Anterior cingulate cortex (tissue), 58 donors: ENCODE measurements around the gene ABCF1.
A peak's percentile ranks its signal among the peaks of the same experiment; 100 is the strongest.

Experiments
- DNase-seq, 58 donors: peaks; one replicate each; lab custom pipeline; 2025; lab: John Stamatoyannopoulos, UW

The ABCF1 gene

GRCh38 chr6:30556906-30557682 lies 14.1 kb upstream of the ABCF1 start, which contains the start of gene PRR3:
TSS of gene PRR3 (plus strand) at chr6:30557295. CDS start at chr6:30557345, 50 bp downstream.
- peak; percentile 78 to 99 (median 91) for DNase-seq

DNA sequence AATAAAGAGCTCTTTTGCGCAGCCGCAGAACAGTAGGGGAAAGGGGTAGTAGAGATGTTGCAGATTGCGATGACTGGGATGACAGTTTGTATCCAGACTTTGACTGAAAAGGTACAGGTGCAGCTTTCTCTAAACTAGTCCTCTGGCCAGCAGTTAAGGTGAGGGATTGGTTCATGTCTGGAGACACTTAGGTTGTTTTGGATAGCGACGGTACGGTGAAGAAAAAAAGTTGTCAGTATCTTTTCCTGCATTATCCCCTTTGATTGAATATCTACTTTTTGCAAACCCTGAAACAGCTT lies 13.6 kb upstream of the ABCF1 start:
- DNase-seq = peak in 2 of 58 donors; percentile 18 to 22

- DNase-seq = no peak
Observed at GRCh38 chr6:30560930-30561329, 10.3 kb upstream of the ABCF1 start.

DNA sequence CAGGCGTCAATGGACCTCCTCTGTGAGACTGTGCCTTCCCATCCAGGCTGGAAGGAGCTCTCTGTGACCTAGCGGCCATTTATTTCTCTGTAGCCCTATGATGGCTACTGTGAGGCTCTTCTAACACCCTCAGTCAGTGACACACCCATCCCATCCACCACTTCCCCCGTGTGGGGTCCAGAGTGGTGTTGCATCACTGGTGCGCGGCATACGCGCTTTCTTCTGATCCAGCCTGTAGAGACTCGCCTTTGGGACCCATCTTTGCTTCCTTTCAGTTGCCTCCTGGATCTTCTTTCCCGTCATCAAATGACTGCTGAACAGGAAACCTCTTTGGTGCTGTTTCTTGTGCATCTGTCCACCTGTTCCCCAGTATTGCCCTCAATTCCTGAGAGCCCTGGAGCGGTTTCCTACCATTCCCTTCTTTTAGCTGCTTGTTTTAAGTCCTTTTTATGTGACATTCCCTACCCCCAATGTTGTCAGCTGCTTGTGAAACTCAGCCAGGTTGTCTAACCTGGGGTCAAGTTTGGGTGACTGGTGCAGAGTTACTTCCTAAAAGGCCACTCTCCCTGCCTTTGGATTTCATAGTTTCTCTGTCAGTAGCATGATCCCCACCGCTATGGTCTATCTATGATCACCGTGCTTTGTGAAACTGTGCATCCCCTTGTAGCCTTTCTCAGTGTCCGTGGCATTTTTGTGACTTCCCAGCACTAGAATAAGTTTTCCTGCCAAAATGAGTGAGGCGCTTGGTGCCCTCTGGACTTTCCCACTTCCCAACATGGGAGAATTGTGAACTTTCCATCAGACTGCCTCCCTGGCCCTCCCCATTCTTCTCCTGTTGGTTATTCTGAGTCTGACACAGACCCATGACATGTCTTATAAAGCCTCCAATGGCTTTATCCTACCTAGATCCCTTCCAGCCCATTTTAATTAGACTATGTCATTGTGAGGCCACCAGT lies 8.5 kb upstream of the ABCF1 start:
- DNase-seq = no peak

DNA sequence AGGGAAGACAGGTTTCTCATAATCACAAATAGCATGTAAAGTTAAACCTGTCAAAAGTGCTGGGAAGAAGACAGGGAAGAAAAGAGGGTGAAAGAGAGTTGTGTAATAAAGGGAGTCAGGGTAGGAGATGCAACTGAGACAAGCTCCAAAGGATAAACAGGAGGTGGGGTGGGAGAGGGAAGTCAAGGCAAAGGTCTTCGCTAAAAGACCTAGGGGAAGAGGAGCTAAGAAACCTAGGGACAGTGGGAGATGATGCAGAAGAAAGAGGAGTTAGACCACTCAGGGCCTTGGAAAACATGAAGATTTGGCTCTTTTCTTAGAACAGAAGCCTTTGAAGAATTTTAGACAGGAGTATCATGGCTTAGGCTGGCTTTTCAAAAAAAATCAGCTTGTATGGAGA lies 7.1 kb upstream of the ABCF1 start:
- no peak for DNase-seq

DNA sequence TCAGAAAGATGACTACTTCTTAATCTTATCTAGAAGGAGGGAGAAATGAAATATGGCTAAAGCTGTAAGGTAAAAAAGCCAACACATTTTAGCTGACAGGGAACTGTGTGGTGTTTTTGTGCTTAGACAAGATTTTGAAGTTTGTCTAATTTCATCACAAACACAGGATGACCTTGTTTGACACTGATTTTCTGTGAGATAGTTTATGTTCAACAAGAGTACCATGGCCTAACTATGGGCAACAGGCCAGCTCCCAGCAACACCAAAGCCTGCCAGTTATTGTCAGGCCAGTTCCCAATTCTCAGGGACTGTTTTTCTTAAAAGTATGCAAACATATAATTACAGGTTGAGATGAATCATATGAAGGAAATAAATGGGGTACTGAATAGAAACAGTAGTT lies 5.5 kb upstream of the ABCF1 start:
- DNase-seq = no peak

DNA sequence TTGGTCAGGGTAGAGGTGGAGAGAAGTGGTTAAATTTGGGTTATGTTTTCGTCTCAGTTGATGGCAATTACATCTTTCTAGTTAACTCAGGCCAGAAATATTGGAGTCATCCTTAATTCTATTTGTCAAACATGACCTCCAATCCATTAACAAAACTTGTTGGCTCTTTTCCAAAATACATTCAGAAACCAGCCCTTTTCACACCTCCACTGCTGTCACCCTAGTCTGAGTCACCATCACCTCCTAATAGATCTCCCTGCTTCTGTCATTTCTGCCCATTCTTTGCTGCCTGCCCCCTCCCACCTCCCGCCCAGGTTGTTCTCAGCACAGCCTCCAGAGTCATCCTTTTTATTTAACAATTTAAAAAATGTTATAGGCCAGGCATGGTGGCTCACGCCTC lies 3.0 kb upstream of the ABCF1 start:
- peak in 1 of 58 donors; percentile 24 for DNase-seq

- no peak for DNase-seq
Observed at GRCh38 chr6:30570263-30570662, 979 bp upstream of the ABCF1 start.

DNA sequence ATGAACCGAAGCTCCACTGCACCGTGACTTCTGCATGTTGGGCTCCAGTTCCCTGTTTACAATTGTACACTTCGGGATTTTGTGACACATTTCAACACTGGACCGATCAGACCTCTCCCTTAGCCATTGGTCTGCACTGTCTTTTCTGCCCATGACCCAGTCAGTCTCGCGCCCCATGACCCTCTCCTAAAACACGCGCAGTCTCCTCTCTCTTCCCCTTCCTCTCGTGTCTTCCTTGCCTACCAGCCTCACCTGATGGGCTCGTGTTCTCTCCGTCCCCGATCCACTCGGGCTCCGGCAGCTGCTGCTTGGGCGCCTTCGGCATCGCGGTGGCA lies 535 bp upstream of the ABCF1 start:
- peak in 11 of 58 donors; percentile 34 to 71 (median 64) for DNase-seq

- DNase-seq = peak in 1 of 58 donors; percentile 43
Observed at GRCh38 chr6:30571762-30572082, 480 bp downstream of the ABCF1 start.

- no peak for DNase-seq
Observed at GRCh38 chr6:30572148-30572547, 906 bp downstream of the ABCF1 start.

DNA sequence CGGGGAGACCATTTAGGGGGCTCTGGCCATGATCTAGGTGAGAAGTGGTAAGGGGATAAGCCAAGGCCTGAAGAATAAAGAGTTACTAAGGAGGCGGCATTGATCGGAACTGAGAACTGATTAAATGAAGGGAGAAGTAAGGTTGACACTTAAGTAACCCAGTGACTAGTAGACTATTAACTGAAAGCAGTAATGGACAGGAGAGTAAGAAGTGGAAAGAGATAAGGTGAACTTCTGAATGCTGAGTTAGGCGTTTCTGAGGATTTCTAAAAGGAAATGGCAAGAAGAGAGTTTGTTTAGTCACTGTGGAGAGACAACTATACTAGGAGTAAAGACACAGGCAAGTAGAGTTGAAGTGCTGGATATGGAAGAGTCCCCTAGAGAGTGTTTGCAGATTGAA lies 1.9 kb downstream of the ABCF1 start:
- no peak for DNase-seq

DNA sequence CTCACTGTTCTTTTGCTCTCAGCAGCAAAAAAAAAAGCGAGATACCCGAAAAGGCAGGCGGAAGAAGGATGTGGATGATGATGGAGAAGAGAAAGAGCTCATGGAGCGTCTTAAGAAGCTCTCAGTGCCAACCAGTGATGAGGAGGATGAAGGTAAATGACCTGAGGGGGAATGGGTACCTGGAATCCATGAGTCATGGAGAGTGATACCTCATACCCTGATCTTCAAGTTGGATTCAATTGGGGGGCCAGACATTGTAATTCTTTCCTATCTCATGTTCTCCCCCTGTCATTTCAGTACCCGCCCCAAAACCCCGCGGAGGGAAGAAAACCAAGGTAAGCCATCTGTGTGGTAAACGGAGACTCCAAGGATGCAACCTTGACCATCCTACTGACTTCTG lies 6.8 kb downstream of the ABCF1 start:
- no peak for DNase-seq

GRCh38 chr6:30583921-30584320 lies 12.7 kb downstream of the ABCF1 start:
- no peak for DNase-seq

- no peak for DNase-seq
Observed at GRCh38 chr6:30589754-30590358, 18.6 kb downstream of the ABCF1 start.

DNA sequence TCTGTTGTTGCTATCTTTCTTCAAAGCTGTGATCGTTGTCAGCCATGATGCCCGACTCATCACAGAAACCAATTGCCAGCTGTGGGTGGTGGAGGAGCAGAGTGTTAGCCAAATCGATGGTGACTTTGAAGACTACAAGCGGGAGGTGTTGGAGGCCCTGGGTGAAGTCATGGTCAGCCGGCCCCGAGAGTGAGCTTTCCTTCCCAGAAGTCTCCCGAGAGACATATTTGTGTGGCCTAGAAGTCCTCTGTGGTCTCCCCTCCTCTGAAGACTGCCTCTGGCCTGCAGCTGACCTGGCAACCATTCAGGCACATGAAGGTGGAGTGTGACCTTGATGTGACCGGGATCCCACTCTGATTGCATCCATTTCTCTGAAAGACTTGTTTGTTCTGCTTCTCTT lies 19.3 kb downstream of the ABCF1 start:
- no peak for DNase-seq

DNA sequence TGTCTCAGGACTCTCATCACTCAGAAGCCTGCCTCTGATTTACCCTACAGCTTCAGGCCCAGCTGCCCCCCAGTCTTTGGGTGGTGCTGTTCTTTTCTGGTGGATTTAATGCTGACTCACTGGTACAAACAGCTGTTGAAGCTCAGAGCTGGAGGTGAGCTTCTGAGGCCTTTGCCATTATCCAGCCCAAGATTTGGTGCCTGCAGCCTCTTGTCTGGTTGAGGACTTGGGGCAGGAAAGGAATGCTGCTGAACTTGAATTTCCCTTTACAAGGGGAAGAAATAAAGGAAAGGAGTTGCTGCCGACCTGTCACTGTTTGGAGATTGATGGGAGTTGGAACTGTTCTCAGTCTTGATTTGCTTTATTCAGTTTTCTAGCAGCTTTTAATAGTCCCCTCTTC lies 19.8 kb downstream of the ABCF1 start:
- DNase-seq = no peak

DNA sequence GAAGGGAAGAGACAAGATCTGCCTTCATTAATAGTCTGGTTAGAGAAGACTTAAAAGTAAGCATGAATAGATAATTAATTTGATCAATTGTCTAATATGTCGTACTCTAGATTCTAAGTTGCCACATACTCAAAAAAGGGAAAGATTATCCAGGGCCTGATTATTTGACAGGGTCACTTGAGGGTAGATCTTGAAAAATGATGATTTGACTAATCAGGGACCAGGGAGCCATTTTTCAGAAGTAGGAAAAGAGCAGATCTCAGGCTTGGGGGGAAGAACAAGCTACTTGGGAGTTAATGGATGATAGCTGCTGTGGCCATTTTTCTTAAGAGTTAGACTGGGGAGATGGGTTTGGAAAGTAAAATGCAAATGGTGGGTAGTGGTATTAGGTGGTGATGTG lies 21.0 kb downstream of the ABCF1 start:
- DNase-seq = no peak

- peak in 48 of 58 donors; percentile 8 to 83 (median 28) for DNase-seq
Observed at GRCh38 chr6:30597315-30598144, 26.3 kb downstream of the ABCF1 start.

- no peak for DNase-seq
Observed at GRCh38 chr6:30598912-30599624, 27.8 kb downstream of the ABCF1 start.
